A549 (cell line): ENCODE data around the gene SLC2A13. TPM values are rescaled to one million over a fixed set of nuclear protein-coding genes. Genes with fewer than 3 reads are reported as not detected.
A peak's percentile ranks its signal among the peaks of the same experiment; 100 is the strongest.
"Not testable (repeated sequence)": the region's sequence is repeated elsewhere in the genome, so short reads cannot be mapped to it uniquely, and the experiment has no call there.

Experiments
- ATAC-seq, 2 experiments: fragments of 200-7000 bp in 1 of 2; fragments of >200 bp in 1 of 2; cut with Nextera tagmentation in 1 of 2; cut with Tn5 transposase in 1 of 2; 3 replicates each; pipeline versions ENCODE4 v1.8.0 to v1.9.1; 2018 to 2020; ENCODE audit warnings: mild to moderate bottlenecking in 1 of 2, moderate library complexity in 1 of 2
- CTCF ChIA-PET: fragments of 300-600 bp; sonication (Branson Sonifier 250); formaldehyde crosslinking; extraction: SDS; loops from one replicate; lab custom pipeline; 2021; ENCODE audit warnings: antibody characterized with exemption, inconsistent platforms; lab: Yijun Ruan, JAX
- POLR2A ChIA-PET: fragments of 350-600 bp; formaldehyde crosslinking; extraction: SDS; loops from one replicate; lab custom pipeline; 2021; ENCODE audit warnings: antibody characterized with exemption, inconsistent platforms; lab: Yijun Ruan, JAX
- DNase-seq, 2 experiments: peaks; one replicate each; pipeline versions ENCODE4 v3.0.0 to v3.0.0-alpha.2; 2011 to 2016; ENCODE audit warnings: low read depth in 1 of 2, low spot score in 1 of 2
- FAIRE-seq: peaks from 2 replicates; lab custom pipeline; 2011; peaks lifted over from hg19 to GRCh38; lab: Jason Lieb, UNC
- H3K27ac ChIP-seq, 2 experiments: fragments of >200 bp; sonication (Bioruptor Twin); formaldehyde crosslinking; 3 replicates each; pipeline ENCODE4 v1.5.1; 2016 to 2017
- H3K4me1 ChIP-seq: fragments of >200 bp; sonication (Bioruptor Twin); formaldehyde crosslinking; 3 replicates; pipeline ENCODE4 v1.6.1; 2016
- H3K4me2 ChIP-seq: fragments of >200 bp; sonication (Bioruptor Twin); formaldehyde crosslinking; 3 replicates; pipeline ENCODE4 v1.6.1; 2016
- H3K4me3 ChIP-seq: fragments of >200 bp; sonication (Bioruptor Twin); formaldehyde crosslinking; 3 replicates; pipeline ENCODE4 v1.5.1; 2016
- H3K9me3 ChIP-seq: fragments of >200 bp; sonication (Bioruptor Twin); formaldehyde crosslinking; 3 replicates; pipeline ENCODE4 v1.6.1; 2016
- CEBPB ChIP-seq, 2 experiments: fragments of >200 bp in 1 of 2; sonication (Bioruptor Twin) in 1 of 2; formaldehyde crosslinking in 1 of 2; IDR thresholded peaks; 2 replicates each; pipeline ENCODE4 v1.6.1; 2012 to 2016
- E2F6 ChIP-seq: IDR thresholded peaks from 2 replicates; pipeline ENCODE4 v1.6.1; 2012; ENCODE audit warnings: low read depth, borderline replicate concordance
- EHMT2 ChIP-seq: fragments of 200-600 bp; sonication (generic); IDR thresholded peaks from 2 replicates; pipeline ENCODE4 v1.6.1; 2016; ENCODE audit warnings: antibody characterized with exemption, low read depth, mild to moderate bottlenecking, moderate library complexity
- EP300 ChIP-seq, 2 experiments: fragments of >200 bp; sonication (Bioruptor Twin); formaldehyde crosslinking; IDR thresholded peaks; 2 replicates in 1 of 2; 3 replicates in 1 of 2; pipeline ENCODE4 v1.6.1; 2016 to 2017
- ESRRA ChIP-seq: fragments of 150-350 bp; IDR thresholded peaks from 2 replicates; pipeline ENCODE4 v1.6.1; 2014; ENCODE audit warnings: mild to moderate bottlenecking, low read length, borderline replicate concordance
- FOSB ChIP-seq: fragments of 250-450 bp; sonication (Bioruptor Pico); IDR thresholded peaks from 2 replicates; pipeline ENCODE4 v1.5.0; 2020; ENCODE audit warnings: mild to moderate bottlenecking, moderate library complexity
- HDAC2 ChIP-seq: fragments of 200-600 bp; sonication (generic); IDR thresholded peaks from 2 replicates; pipeline ENCODE4 v1.6.1; 2016
- KDM1A ChIP-seq: fragments of 200-600 bp; sonication (generic); IDR thresholded peaks from 2 replicates; pipeline ENCODE4 v1.6.1; 2016; ENCODE audit warnings: low read depth, mild to moderate bottlenecking
- MAFK ChIP-seq: fragments of 450-650 bp; IDR thresholded peaks from 2 replicates; pipeline ENCODE4 v1.6.1; 2014; ENCODE audit not compliant: partially characterized antibody
- MAX ChIP-seq: IDR thresholded peaks from 2 replicates; pipeline ENCODE4 v1.6.1; 2012
- MAZ ChIP-seq: fragments of 150-350 bp; IDR thresholded peaks from 2 replicates; pipeline ENCODE4 v1.6.1; 2014; ENCODE audit warnings: antibody characterized with exemption, low read depth, low read length, borderline replicate concordance
- NFE2L2 ChIP-seq: fragments of 150-350 bp; conservative IDR thresholded peaks from 2 replicates; pipeline ENCODE4 v1.6.1; 2014; ENCODE audit warnings: low read length
- NPAS2 ChIP-seq: fragments of 250-450 bp; sonication (Bioruptor Pico); IDR thresholded peaks from 2 replicates; pipeline ENCODE4 v1.8.0; 2022; ENCODE audit warnings: mild to moderate bottlenecking, moderate library complexity, borderline replicate concordance
- NR3C1 ChIP-seq: fragments of >200 bp; sonication (Bioruptor Twin); formaldehyde crosslinking; IDR thresholded peaks from 3 replicates; pipeline ENCODE4 v1.6.1; 2017
- RAD21 ChIP-seq, 2 experiments: fragments of >200 bp in 1 of 2; sonication (Bioruptor Twin) in 1 of 2; formaldehyde crosslinking in 1 of 2; IDR thresholded peaks in 1 of 2; conservative IDR thresholded peaks in 1 of 2; 2 replicates in 1 of 2; 3 replicates in 1 of 2; pipeline ENCODE4 v1.6.1; 2012 to 2018; ENCODE audit warnings: inconsistent platforms in 1 of 2
- RARB ChIP-seq: fragments of 250-450 bp; sonication (Bioruptor Pico); IDR thresholded peaks from 2 replicates; pipeline ENCODE4 v1.8.0; 2021; ENCODE audit warnings: mild to moderate bottlenecking, moderate library complexity
- RCOR1 ChIP-seq: fragments of 150-350 bp; IDR thresholded peaks from 2 replicates; pipeline ENCODE4 v1.6.1; 2014; ENCODE audit warnings: antibody characterized with exemption, low read length, low read depth
- REST ChIP-seq: fragments of 200-600 bp; sonication (generic); IDR thresholded peaks from 2 replicates; pipeline ENCODE4 v1.6.1; 2016; ENCODE audit warnings: antibody characterized with exemption, mild to moderate bottlenecking, moderate library complexity
- SREBF2 ChIP-seq: fragments of 450-650 bp; IDR thresholded peaks from 2 replicates; pipeline ENCODE4 v1.6.1; 2014; ENCODE audit warnings: mild to moderate bottlenecking, moderate library complexity
- ZC3H11A ChIP-seq: fragments of 450-650 bp; IDR thresholded peaks from 2 replicates; pipeline ENCODE4 v1.6.1; 2014; ENCODE audit warnings: antibody characterized with exemption, mild to moderate bottlenecking
- WGBS: methylation state at CpG from one replicate; pipeline ENCODE4 v1.1.6; 2017; ENCODE audit errors: missing lambda C conversion rate; 5-methylcytosine and 5-hydroxymethylcytosine counted together
- polyA plus RNA-seq, 4 experiments: library from polyadenylated mRNA; depleted of rRNA in 3 of 4; stranded (reverse); fragments of >200 nt; fragmentation: RNase III in 1 of 4; extraction: RNeasy Plus Mini Kit Qiagen cat#74134 plus additional on column Dnase treatment in 1 of 4; gene quantifications; 2 replicates in 3 of 4; 3 replicates in 1 of 4; pipeline ENCODE4 v1.2.3, GENCODE V29; 2011 to 2017
- TF ChIP-seq, protein P1 (sequence below): IDR thresholded peaks from 2 replicates; pipeline ENCODE4 v1.6.1; 2012
- TF ChIP-seq, protein P2 (sequence below): fragments of 450-650 bp; IDR thresholded peaks from 2 replicates; pipeline ENCODE4 v1.6.1; 2014; ENCODE audit warnings: antibody characterized with exemption
- TF ChIP-seq, protein P3 (sequence below): fragments of >200 bp; sonication (Bioruptor Twin); formaldehyde crosslinking; IDR thresholded peaks from 3 replicates; pipeline ENCODE4 v1.5.1; 2016

The SLC2A13 gene
- polyA plus RNA-seq, 2 of the 4 experiments (the other 2 are of a cell fraction): 4.5 to 8.2 TPM

- TF ChIP-seq HDAC2 (no peak), ESRRA (no peak), FOSB (CRISPR knock-in tag) (no peak), ZC3H11A (no peak), NR3C1 (no peak), RAD21 (conservative IDR thresholded peaks at IDR 0.05 in 1 of 2, IDR thresholded peaks at IDR 0.05 in 1 of 2) (no peak), RCOR1 (no peak), MAFK (no peak), EP300 (IDR thresholded peaks at IDR 0.05) (no peak), NPAS2 (CRISPR knock-in tag) (no peak), KDM1A (no peak), MAZ (no peak), CEBPB (IDR thresholded peaks at IDR 0.05) (no peak), EHMT2 (no peak), SREBF2 (no peak), MAX (no peak)
- TF ChIP-seq, protein P1, sequence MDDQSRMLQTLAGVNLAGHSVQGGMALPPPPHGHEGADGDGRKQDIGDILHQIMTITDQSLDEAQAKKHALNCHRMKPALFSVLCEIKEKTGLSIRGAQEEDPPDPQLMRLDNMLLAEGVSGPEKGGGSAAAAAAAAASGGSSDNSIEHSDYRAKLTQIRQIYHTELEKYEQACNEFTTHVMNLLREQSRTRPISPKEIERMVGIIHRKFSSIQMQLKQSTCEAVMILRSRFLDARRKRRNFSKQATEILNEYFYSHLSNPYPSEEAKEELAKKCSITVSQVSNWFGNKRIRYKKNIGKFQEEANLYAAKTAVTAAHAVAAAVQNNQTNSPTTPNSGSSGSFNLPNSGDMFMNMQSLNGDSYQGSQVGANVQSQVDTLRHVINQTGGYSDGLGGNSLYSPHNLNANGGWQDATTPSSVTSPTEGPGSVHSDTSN: no peak
- DNase-seq (no peak), FAIRE-seq (no peak), ATAC-seq (no peak)
- ChIA-PET POLR2A (no interaction called here), CTCF (no interaction called here)
- Histone ChIP-seq H3K4me1 (peaks cover 10% of the 10 kb centered on the region; the same call in 1 of the 3 replicates), H3K9me3 (no peaks in the 10 kb centered on the region), H3K4me3 (no peak overlapping the region), H3K27ac (no peak overlapping the region), H3K4me2 (no peak overlapping the region)
- 57% methylated on average over 1 of the region's 1 CpG for WGBS
These were observed 56.6 kb downstream of the SLC2A13 start for GRCh38 chr12:40049268-40049667.

- WGBS: 88% methylated on average over 3 of the region's 3 CpGs
- POLR2A ChIA-PET: not testable (repeated sequence)
- CTCF ChIA-PET: interaction anchor here (1.9 kb wide), 1 partner anchor 35 kb away, joined by 5 read pairs; no protein-coding TSS in a partner anchor
These were observed 58.9 kb downstream of the SLC2A13 start for GRCh38 chr12:40047002-40047401.

DNA sequence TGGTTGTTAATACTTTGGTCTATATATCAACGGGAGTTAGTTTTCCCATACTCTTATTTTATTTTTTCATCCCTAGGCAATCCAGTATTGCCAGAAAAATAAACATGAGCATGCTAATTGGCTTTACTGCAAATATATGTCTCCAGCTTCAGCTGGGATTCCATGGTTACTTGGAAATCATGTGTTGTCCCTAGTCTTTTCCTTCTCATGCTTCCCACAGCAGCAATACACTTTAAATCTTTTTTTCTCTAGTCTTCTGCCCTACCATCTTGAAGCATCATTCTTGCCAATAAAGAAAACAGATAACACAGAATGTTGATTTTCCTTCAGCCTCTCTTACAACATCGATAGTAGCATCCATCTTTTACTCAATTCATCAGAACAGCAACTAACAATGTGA, 60.2 kb downstream of the SLC2A13 start:
- ATAC-seq: no peak
- ChIA-PET POLR2A (no interaction called here), CTCF (no interaction called here)
- Histone ChIP-seq H3K4me2 (no peak overlapping the region), H3K27ac (no peak overlapping the region), H3K9me3 (no peaks in the 10 kb centered on the region), H3K4me1 (0 out of 3 replicates have a peak, but pooled peaks cover 4% of the 10 kb centered on the region), H3K4me3 (no peak overlapping the region)
- WGBS: 86% methylated on average over 2 of the region's 2 CpGs
- TF ChIP-seq NPAS2 (CRISPR knock-in tag) (no peak), E2F6 (no peak), REST (no peak), RARB (no peak), NFE2L2 (no peak)
- TF ChIP-seq, protein P2, sequence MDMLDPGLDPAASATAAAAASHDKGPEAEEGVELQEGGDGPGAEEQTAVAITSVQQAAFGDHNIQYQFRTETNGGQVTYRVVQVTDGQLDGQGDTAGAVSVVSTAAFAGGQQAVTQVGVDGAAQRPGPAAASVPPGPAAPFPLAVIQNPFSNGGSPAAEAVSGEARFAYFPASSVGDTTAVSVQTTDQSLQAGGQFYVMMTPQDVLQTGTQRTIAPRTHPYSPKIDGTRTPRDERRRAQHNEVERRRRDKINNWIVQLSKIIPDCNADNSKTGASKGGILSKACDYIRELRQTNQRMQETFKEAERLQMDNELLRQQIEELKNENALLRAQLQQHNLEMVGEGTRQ: no peak
- TF ChIP-seq, protein P3, sequence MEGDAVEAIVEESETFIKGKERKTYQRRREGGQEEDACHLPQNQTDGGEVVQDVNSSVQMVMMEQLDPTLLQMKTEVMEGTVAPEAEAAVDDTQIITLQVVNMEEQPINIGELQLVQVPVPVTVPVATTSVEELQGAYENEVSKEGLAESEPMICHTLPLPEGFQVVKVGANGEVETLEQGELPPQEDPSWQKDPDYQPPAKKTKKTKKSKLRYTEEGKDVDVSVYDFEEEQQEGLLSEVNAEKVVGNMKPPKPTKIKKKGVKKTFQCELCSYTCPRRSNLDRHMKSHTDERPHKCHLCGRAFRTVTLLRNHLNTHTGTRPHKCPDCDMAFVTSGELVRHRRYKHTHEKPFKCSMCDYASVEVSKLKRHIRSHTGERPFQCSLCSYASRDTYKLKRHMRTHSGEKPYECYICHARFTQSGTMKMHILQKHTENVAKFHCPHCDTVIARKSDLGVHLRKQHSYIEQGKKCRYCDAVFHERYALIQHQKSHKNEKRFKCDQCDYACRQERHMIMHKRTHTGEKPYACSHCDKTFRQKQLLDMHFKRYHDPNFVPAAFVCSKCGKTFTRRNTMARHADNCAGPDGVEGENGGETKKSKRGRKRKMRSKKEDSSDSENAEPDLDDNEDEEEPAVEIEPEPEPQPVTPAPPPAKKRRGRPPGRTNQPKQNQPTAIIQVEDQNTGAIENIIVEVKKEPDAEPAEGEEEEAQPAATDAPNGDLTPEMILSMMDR: no peak
- no peak for FAIRE-seq
- no peak for DNase-seq

More at GRCh38 chr12:40047002-40047401, 58.9 kb downstream of the SLC2A13 start:
- FAIRE-seq, H3K4me3 ChIP-seq, H3K9me3 ChIP-seq, H3K27ac ChIP-seq, ATAC-seq, H3K4me2 ChIP-seq, H3K4me1 ChIP-seq: not testable (repeated sequence)
- peak in 1 of 2 experiments; percentile 4 for DNase-seq
